ENCODE data around the gene SAMD5. TPM values are rescaled to one million over a fixed set of nuclear protein-coding genes. Genes with fewer than 3 reads are reported as not detected.
A peak's percentile ranks its signal among the peaks of the same experiment; 100 is the strongest.

The SAMD5 gene
- total and polyA plus RNA-seq, 2 of the 8 experiments (the other 6 are each of a cell fraction or from before 2014, with no cell fraction given), result 0.02 to 0.04 TPM

DNA sequence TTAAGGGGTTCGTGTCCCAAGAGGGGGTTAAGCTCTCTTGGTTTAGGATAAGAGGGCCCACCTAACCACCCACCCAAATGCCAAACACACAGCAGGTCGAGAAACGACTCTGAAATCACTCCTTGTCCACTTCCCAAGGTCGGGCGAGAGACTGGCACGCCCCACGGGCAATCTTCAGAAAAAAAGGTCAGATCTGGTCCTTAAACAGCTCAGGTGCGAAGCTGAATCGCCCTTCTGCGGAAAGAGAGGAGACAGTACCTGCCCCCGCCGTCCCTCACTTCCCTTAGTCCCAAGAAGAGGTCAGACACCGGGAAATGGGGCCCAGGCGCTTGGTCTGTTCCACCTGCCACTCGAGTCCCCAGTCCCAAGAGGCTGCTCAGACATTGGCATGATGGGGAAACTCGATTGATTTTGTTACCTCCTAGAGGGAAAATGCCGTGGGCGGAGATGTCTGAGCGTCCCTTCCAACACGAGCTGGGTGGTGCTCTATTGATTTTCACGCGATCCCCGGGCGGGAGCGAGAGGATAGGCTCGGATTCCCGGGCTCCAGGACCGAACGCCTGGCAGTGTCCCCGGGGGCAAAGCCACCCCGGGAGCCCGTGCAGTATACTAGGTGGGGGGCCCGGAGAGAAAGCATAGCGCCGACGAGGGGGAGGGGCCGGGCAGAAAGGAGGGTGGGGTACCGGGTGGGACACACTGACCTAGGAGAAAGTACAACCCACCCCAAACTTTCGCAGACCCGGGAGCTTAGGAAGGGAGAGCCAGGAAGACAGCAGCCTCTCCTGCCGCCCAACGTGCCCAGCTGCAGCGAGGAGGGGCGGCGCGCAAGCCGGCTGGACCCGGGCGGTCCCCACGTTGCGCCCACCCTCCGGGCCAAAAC, 1.1 kb upstream of the SAMD5 start:
- Histone ChIP-seq H3K9me3 (ENCODE audit: insufficient read depth in 2 of 2, low read depth in 1 of 2, low read length in 1 of 2) (no peaks in the 10 kb centered on the region), H3K14ac (ENCODE audit: insufficient read length) (no peak overlapping the region), H3K79me2 (ENCODE audit: control insufficient read depth in 1 of 2, insufficient read depth in 2 of 2, low read length in 2 of 2) (no peaks in the 10 kb centered on the region), H3K79me1 (ENCODE audit: low read depth, low read length) (no peaks in the 10 kb centered on the region), H3K4ac (replicated peaks; ENCODE audit: insufficient read length, low read depth, low read length) (no peak overlapping the region), H3K4me1 (replicated peaks in 1 of 4; ENCODE audit: control insufficient read depth in 3 of 4, insufficient read depth in 4 of 4, low read length in 3 of 4) (peaks cover 0 to 9% (median 6%) of the 10 kb centered on the region in 4 experiments; a peak in 4 of 7 replicates), H2BK15ac (ENCODE audit: low read length) (no peak overlapping the region), H3K4me2 (ENCODE audit: insufficient read depth in 1 of 2, low read depth in 2 of 2, low read length in 2 of 2) (peak overlapping the region; percentile 85 to 97), H2BK12ac (ENCODE audit: low read depth, low read length) (no peak overlapping the region), H3K23ac (ENCODE audit: insufficient read length) (no peak overlapping the region), H3K36me3 (ENCODE audit: control insufficient read depth in 2 of 4, insufficient read depth in 4 of 4, low read length in 3 of 4) (no peaks in the 10 kb centered on the region), H2AK5ac (ENCODE audit: low read depth, low read length) (no peak overlapping the region), H3K56ac (replicated peaks; ENCODE audit: insufficient read length, low read depth, low read length) (no peak overlapping the region), H3K27me3 (replicated peaks in 1 of 4; ENCODE audit: control insufficient read depth in 3 of 4, extremely low read depth in 1 of 4, insufficient read depth in 3 of 4, low read length in 3 of 4) (peaks cover 64 to 89% (median 77%) of the 10 kb centered on the region in 4 experiments), H4K5ac (ENCODE audit: insufficient read length, low read depth, low read length) (no peak overlapping the region), H4K20me1 (replicated peaks in 1 of 2; ENCODE audit: control insufficient read depth in 1 of 2, insufficient read depth in 2 of 2, low read length in 2 of 2) (peaks cover 5 to 15% of the 10 kb centered on the region in 2 experiments), H3K9ac (replicated peaks in 1 of 4; ENCODE audit: extremely low read depth in 1 of 4, low read depth in 3 of 4, low read length in 3 of 4) (no peak overlapping the region), H3K27ac (ENCODE audit: low read depth, low read length) (no peak overlapping the region), H3K18ac (ENCODE audit: extremely low read depth, low read length) (no peak overlapping the region), H3K23me2 (ENCODE audit: low read depth, low read length) (peaks cover 6% of the 10 kb centered on the region), H2AFZ (ENCODE audit: low read length) (no peak overlapping the region), H3K4me3 (ENCODE audit: extremely low read depth in 1 of 4, insufficient read depth in 2 of 4, low read depth in 3 of 4, low read length in 4 of 4) (peak overlapping the region; percentile 44 to 71 (median 64)), H2BK20ac (ENCODE audit: low read length) (no peak overlapping the region), H2BK120ac (replicated peaks; ENCODE audit: low read depth, low read length) (no peak overlapping the region), H4K91ac (replicated peaks; ENCODE audit: insufficient read length, low read length) (no peak overlapping the region), H2BK5ac (ENCODE audit: low read depth, low read length) (no peak overlapping the region), H4K8ac (ENCODE audit: extremely low read depth, insufficient read depth, low read length) (no peak overlapping the region)
- ChIA-PET CTCF (ENCODE audit: partially characterized antibody) (interaction anchor here (0.6 to 4.1 kb wide), 39 partner anchors 9 to 743 kb away, joined by 3 to 14 read pairs (median 4); no protein-coding TSS in a partner anchor), POLR2A (ENCODE audit: partially characterized antibody) (interaction anchor here (0.9 kb wide), 1 partner anchor 9 kb away, joined by 3 read pairs; no protein-coding TSS in a partner anchor)
- FAIRE-seq (no peak), DNase-seq (ENCODE audit: low read depth in 1 of 2, low spot score in 2 of 2) (peak in 1 of 2 experiments; percentile 57)
- 10% methylated on average over 38 of the region's 52 CpGs; no CpG with 5 or more reads in 1 of the 2 experiments for WGBS, 2 experiments (ENCODE audit: extremely low coverage in 1 of 2, insufficient coverage in 1 of 2, insufficient read length in 1 of 2, insufficient replicate concordance in 2 of 2, low coverage in 1 of 2, low lambda C conversion rate in 2 of 2, missing lambda C conversion rate in 1 of 2)
- peak; percentile 7 for TF ChIP-seq CTBP2 (IDR thresholded peaks at IDR 0.05; ENCODE audit: borderline replicate concordance, insufficient read depth, insufficient read length, low read length)
- TF ChIP-seq CHD2 (IDR thresholded peaks at IDR 0.05; ENCODE audit: low read length), result no peak
- peak; percentile 29 for TF ChIP-seq KDM4A (IDR thresholded peaks at IDR 0.05; ENCODE audit: low read depth, low read length, severe bottlenecking)
- TF ChIP-seq, protein P1, sequence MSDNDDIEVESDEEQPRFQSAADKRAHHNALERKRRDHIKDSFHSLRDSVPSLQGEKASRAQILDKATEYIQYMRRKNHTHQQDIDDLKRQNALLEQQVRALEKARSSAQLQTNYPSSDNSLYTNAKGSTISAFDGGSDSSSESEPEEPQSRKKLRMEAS (IDR thresholded peaks at IDR 0.05), result no peak
- peak; percentile 83 for TF ChIP-seq SUZ12 (IDR thresholded peaks at IDR 0.05; ENCODE audit: low read length)
- no peak for TF ChIP-seq KDM1A (IDR thresholded peaks at IDR 0.05; ENCODE audit: borderline replicate concordance, low read length)
- TF ChIP-seq RAD21 (IDR thresholded peaks at IDR 0.05 in 1 of 2, conservative IDR thresholded peaks at IDR 0.05 in 1 of 2; ENCODE audit: low read depth in 2 of 2, low read length in 2 of 2), result no peak
- no peak for TF ChIP-seq SRF (IDR thresholded peaks at IDR 0.05; ENCODE audit: low read depth, low read length)
- TF ChIP-seq RFX5 (IDR thresholded peaks at IDR 0.05; ENCODE audit: borderline replicate concordance, low read depth, low read length), result no peak
- TF ChIP-seq HDAC2 (IDR thresholded peaks at IDR 0.05; ENCODE audit: borderline replicate concordance in 1 of 2, low read depth in 2 of 2, low read length in 2 of 2), result 0 out of 4 replicates have a peak, but pooled peaks of 1 of the 2 experiments have one; percentile 14

All from H1 (cell line).